HG03045 (cell line): ENCODE measurements around the gene OGFR.

Source experiments
- ATAC-seq: cut with Tn5 transposase; IDR thresholded peaks from one replicate; pipeline ENCODE4 v1.9.1; 2021; ENCODE audit warnings: mild to moderate bottlenecking, moderate library complexity; ENCODE audit not compliant: unreplicated experiment

OGFR gene

DNA sequence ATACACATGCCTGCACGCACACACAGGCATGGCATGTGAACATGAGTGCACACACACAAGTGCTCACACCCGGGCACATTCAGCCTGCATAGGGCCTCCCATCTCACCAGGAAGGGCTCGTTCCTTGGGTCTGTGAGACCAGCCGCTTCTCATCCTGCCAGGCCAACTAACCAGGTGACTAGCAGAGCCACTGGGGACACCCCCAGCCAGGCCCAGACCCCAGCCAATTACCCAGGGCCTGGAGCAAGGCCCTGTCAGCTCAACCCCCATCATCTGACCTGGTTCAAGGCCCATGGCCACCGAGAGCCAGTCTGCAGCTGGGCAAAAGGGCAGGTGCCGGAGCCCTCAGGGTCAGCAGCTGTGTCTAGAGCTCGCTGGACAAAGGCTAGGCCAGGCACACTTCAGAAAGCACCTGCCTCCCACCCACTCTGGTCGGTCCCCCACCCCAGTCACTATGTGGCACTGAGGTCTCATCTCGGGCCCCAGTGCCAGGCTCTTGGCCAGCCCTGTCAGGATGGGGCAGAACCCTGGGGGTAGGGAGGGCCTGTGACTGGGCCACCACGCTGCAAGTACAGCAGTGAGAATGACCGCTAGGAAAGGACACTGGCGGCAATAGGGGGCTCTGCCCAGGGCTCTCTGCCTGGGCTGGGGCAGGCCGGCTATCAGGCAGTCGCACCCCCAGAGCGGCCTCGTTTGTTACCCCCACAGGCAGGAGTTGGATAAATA, 35.1 kb upstream of the OGFR start:
- ATAC-seq, result no peak

GRCh38 chr20:62770111-62770910, 34.3 kb upstream of the OGFR start:
- ATAC-seq, result no peak

- no peak for ATAC-seq
Observed at GRCh38 chr20:62770916-62771315, 33.7 kb upstream of the OGFR start.

DNA sequence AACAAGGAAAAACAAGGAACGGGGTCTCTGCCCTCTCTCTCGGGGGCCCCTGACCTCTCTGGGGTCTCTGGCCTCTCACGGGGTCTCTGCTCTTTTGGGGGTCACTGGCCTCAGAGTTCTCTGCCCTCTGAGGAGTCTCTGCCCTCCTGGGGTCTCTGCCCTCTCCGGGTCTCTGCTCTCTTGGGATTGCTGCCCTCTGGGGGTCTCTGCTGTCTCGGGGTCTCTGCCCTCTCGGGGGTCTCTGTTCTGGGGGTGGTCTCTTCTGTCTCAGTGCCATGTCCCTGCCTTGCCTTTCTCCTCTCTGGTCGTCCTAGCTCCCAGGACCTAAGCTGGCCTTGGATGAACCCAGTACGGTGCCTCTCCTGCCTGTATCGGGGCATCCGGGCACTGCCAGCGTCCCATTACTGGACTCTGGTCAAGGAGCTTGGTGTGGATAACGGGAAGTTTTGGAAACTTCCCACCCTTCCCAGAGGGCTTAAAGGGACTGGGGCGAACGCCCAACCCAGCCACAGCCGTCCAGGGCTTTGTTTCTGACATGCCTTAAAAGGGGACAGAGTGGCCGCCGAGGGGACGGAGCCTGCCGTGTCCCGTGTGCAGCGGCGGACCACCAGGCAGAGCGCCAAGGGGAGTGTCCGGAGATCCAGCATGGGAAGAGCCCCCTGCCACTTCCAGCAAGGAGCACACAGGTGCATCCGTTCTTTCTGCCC, 33.1 kb upstream of the OGFR start:
- ATAC-seq, result no peak

GRCh38 chr20:62772103-62772611, 32.5 kb upstream of the OGFR start:
- no peak for ATAC-seq

GRCh38 chr20:62772619-62772989, 32.0 kb upstream of the OGFR start:
- no peak for ATAC-seq

DNA sequence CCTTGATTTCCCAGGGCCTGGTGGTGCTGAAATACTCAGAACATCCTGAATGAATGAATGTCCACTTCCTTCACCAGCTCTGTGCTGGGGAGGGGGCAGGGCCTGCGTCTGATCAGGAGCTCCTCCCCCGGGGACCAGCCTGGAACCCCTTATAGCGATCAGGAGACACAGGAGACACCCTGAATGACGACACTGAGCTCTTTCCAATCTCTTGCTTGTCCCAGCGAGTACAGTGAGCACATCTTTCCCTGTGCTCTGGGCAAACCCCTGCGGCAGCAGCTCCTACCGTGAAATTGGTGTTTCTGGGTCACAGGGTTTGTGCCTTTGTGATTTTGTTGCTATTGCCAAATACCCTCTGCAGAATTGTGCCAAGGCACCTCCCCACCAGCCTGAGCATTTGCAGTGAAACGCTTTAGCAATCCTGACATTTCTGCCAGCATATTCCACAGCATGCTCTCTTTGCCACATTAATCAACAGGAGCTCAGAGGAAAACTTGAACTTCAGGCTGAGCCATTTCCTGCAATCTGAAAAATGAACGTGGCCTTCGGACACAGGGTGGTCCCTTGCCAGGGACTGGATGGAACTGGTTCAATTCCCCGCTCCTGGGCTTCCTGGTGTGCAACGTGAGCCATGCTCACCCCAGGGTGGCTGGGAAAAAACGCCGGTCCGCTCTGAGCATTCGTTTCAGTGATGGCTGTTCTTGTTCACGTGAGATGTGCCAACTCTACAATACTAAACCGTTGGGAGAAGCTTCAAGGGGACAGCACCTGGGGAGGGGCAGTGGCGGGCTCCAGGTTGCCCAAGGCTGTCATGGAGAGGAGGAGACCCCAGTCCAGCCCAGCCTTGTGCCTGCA, 31.4 kb upstream of the OGFR start:
- no peak for ATAC-seq

DNA sequence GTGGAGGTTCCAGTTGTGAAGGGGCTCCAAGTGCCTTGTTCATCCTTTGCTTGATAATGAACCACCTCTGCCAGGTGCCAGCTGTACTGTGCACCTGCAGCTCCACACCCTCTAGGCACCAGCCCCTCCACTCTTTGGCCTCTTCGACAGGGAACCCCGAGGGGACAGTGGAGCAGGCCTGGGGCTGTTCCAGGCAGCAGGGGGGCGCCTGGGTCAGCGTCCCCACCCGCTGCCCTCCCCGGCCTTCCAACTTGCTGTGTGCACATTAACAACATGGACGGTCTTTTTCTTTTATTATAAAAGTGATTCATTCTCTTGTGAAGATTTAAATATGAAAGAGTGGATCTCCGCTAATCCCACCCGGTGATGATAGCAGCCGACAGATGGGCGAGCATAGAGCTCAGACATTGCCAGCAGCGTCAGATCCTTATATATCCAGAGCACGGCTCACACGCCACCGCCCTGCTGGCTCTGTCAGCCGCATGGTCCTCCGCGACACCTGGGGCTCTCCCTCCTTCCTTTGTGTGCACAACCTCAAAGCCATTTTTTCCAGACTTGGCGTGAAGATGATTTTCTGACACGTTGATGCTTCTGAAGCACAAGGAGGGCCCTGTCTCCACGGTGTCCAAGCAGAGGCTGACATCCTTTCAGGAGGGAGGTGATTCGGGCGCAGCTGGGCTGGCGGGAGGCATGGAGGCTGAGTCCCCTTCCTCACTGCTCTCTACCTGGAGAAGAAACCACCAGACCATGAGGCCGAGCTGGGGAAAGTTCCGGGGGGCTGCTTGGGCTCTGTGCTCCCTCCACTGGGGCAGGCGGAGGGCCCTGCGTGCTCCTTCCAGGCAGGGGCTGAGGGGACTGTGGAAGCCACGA, 30.6 kb upstream of the OGFR start:
- no peak for ATAC-seq

DNA sequence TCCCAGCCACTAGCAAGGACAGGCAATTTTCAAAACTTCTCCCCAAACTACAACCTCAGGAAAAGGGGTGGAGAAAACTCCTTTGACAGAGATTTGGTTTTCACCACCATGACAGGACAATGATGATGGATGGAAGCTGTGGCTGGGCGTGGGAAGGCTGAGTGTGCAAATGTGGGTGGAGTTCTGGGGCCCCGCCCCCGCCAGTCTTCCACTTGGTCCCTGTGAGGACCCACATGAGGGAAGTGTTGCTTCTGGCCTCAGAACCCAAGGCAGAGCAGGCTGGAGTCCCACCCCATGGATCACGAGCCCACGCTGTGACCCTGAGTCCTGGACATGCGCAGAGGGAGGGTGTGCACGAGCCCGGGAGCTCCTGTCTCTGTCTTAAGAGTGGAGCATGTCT, 29.9 kb upstream of the OGFR start:
- ATAC-seq, result no peak

DNA sequence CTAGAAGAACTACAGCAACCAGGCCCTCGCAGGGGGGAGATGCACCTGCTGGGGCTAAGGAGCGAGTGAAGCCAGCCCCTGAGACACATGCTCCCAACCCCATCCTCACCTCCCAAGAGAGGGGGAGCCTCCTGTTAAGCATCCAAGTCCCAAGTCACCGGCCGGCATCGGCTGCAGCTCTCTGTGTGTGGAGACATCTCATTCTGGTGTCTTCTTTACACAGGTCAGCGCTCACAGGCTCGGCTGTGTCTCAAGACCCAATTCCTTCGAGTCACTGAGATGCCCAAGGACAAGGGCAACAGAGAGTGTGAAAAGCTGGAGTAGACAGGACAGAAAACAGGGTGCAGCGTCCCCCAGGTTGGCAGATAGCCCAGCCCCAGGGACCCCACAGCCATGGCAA, 29.4 kb upstream of the OGFR start:
- no peak for ATAC-seq

- no peak for ATAC-seq
Observed at GRCh38 chr20:62776035-62776691, 28.5 kb upstream of the OGFR start.

- ATAC-seq, result no peak
Observed at GRCh38 chr20:62776692-62777527, 27.7 kb upstream of the OGFR start.

- ATAC-seq, result no peak
Observed at GRCh38 chr20:62777528-62777830, 27.2 kb upstream of the OGFR start.

DNA sequence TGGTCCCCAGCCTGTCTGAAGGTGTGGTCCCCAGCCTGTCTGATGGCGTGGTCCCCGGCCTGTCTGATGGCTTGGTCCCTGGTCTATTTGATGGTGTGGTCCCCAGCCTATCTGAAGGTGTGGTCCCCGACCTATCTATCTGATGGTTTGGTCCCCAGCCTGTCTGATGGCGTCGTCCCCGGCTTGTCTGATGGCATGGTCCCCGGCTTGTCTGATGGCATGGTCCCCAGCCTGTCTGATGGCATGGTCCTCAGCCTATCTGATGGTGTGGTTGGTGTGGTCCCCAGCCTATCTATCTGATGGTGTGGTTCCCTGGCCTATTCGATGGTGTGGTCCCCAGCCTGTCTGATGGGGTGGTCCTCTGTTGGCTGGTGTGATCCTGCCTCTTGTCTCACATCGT, 26.6 kb upstream of the OGFR start:
- no peak for ATAC-seq

- ATAC-seq, result no peak
Observed at GRCh38 chr20:62778601-62779416, 25.8 kb upstream of the OGFR start.

DNA sequence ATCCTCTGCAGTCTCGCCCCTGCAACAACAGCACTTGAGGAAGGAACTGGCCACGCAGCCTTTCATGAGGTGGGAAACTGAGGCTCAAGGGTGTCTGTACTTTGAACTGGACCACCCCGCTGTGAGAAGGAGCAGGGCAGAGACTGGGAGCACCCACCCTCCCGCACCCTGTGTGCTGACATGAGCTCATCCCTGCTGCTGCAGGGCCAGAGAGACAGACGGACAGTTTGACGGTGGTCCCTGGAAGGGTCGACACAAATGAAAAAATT, 25.3 kb upstream of the OGFR start:
- no peak for ATAC-seq

DNA sequence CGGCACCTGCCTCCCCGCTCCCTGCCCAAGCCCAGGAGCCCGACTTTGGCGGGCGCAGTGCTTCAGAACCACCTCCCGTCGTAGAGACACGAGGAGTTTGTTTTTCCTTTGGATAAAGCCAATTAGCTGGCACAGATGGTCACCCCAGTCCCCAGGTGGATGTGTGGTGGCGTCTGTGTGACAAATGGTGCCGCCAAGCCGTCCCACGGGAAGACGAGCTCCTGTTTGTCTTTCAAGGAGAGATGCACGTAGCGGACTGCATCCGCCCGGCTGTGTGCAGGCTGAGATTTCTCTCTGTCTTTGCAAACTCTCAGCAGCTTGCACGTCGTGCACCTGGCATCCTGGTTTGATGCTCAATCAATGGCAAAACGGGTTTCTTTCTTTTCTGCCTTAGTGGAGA, 24.4 kb upstream of the OGFR start:
- ATAC-seq, result no peak

DNA sequence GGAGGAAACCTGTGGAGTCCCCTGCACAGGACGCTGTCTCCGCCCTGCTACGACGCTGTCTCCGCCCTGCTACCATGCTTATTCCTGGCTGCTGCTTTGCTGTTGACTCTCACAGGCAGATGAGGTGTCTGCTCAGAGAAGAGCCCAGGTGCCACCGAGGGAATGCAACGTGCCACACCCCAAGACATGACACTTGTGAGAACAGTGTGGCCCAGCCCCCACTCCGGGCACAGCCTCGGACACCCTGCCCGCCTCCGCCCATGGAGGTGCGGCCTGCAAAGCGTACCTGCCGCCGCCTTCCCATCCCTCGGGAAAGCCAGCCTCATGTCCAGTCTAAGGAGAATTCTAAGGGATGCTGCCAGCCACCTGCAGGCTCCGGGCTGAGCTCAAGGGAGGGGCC, 23.9 kb upstream of the OGFR start:
- ATAC-seq, result no peak
